ENCODE data around the gene ATL1. TPM values are rescaled to one million over a fixed set of nuclear protein-coding genes. Genes with fewer than 3 reads are reported as not detected.

The ATL1 gene
- total and polyA plus RNA-seq, 2 of the 13 experiments (the other 11 are each of a cell fraction or from before 2014, with no cell fraction given) = 0.60 to 0.65 TPM

GRCh38 chr14:50647753-50648152 lies 87.8 kb downstream of the ATL1 start:
- no peak overlapping the region for H3K4me2 ChIP-seq (ENCODE audit: low read depth, low read length)
- DNase-seq (ENCODE audit: low spot score) = no peak
- no peak for ATAC-seq
- BruUV-seq (replicated peaks) = no TSS peak
- no peaks in the 10 kb centered on the region for H3K27me3 ChIP-seq (ENCODE audit: control insufficient read depth in 1 of 2, insufficient read depth in 2 of 2, low read length in 2 of 2)
- H4K20me1 ChIP-seq (ENCODE audit: insufficient read depth, low read length) = no peaks in the 10 kb centered on the region
- TF ChIP-seq SAP130 (CRISPR knock-in tag; IDR thresholded peaks at IDR 0.05; ENCODE audit: low read depth) (0 out of 2 replicates have a peak, but pooled peaks have one; percentile 16), ZNF143 (CRISPR knock-in tag; IDR thresholded peaks at IDR 0.05) (no peak), ZNF7 (CRISPR knock-in tag; IDR thresholded peaks at IDR 0.05) (peak; percentile 65; the same call in 1 of the 2 replicates), NR2F6 (IDR thresholded peaks at IDR 0.05) (no peak), NR2F6 (CRISPR knock-in tag; IDR thresholded peaks at IDR 0.05) (no peak), ATF4 (CRISPR knock-in tag; IDR thresholded peaks at IDR 0.05) (peak in 1 of 2 experiments; percentile 17; a peak in 1 of 4 replicates), ZNF776 (CRISPR knock-in tag; IDR thresholded peaks at IDR 0.05) (no peak), TBX3 (IDR thresholded peaks at IDR 0.05; ENCODE audit: borderline replicate concordance) (0 out of 2 replicates have a peak, but pooled peaks have one; percentile 14), ZNF280D (CRISPR knock-in tag; IDR thresholded peaks at IDR 0.05) (no peak), KDM2A (CRISPR knock-in tag; IDR thresholded peaks at IDR 0.05; ENCODE audit: borderline replicate concordance, low read depth) (no peak), ARID5B (CRISPR knock-in tag; IDR thresholded peaks at IDR 0.05) (peak; percentile 32; the same call in 1 of the 2 replicates), FOXA3 (CRISPR knock-in tag; IDR thresholded peaks at IDR 0.05) (0 out of 2 replicates have a peak, but pooled peaks have one; percentile 17)
- H3K9me3 ChIP-seq (ENCODE audit: low read length) = no peaks in the 10 kb centered on the region
- FAIRE-seq = peak; percentile 15
- no peak overlapping the region for H3K4me3 ChIP-seq (replicated peaks in 1 of 3; ENCODE audit: insufficient read depth in 1 of 3, low read depth in 2 of 3, low read length in 3 of 3)
- intact Hi-C loops (cut with micrococcal nuclease; ENCODE audit: unreplicated experiment) = no loop called here
- H3K36me3 ChIP-seq (replicated peaks in 1 of 2; ENCODE audit: control insufficient read depth in 1 of 2, insufficient read depth in 2 of 2, low read length in 2 of 2) = peaks cover 4 to 13% of the 10 kb centered on the region in 2 experiments; a peak in 2 of 5 replicates
- H3K27ac ChIP-seq (ENCODE audit: extremely low read length, insufficient read depth, low read length) = no peak overlapping the region
- peaks cover 16% of the 10 kb centered on the region for H3K4me1 ChIP-seq (ENCODE audit: insufficient read depth, low read length)
- ChIA-PET CTCF (ENCODE audit: low intra/inter-chr PET ratio, low total read pairs) (no interaction called here), POLR2A (no interaction called here)
- no peak overlapping the region for H2AFZ ChIP-seq (ENCODE audit: low read length)
- no peak overlapping the region for H3K9ac ChIP-seq (ENCODE audit: insufficient read depth, low read depth, low read length)
- peaks cover 3% of the 10 kb centered on the region for H3K79me2 ChIP-seq (ENCODE audit: insufficient read depth, low read length)
- in situ Hi-C loops (cut with HindIII; ENCODE audit: extremely low pct_ligation_motif_present, low pct_unique_long_range_greater_than_20kb) = no loop called here

Data from HepG2 (cell line).